ENCODE results near the gene PIM3. TPM values are rescaled to one million over a fixed set of nuclear protein-coding genes. Genes with fewer than 3 reads are reported as not detected.

The PIM3 gene
- total and polyA plus RNA-seq, 2 of the 8 experiments (the other 6 are each of a cell fraction or from before 2014, with no cell fraction given): 22.6 to 30.0 TPM

DNA sequence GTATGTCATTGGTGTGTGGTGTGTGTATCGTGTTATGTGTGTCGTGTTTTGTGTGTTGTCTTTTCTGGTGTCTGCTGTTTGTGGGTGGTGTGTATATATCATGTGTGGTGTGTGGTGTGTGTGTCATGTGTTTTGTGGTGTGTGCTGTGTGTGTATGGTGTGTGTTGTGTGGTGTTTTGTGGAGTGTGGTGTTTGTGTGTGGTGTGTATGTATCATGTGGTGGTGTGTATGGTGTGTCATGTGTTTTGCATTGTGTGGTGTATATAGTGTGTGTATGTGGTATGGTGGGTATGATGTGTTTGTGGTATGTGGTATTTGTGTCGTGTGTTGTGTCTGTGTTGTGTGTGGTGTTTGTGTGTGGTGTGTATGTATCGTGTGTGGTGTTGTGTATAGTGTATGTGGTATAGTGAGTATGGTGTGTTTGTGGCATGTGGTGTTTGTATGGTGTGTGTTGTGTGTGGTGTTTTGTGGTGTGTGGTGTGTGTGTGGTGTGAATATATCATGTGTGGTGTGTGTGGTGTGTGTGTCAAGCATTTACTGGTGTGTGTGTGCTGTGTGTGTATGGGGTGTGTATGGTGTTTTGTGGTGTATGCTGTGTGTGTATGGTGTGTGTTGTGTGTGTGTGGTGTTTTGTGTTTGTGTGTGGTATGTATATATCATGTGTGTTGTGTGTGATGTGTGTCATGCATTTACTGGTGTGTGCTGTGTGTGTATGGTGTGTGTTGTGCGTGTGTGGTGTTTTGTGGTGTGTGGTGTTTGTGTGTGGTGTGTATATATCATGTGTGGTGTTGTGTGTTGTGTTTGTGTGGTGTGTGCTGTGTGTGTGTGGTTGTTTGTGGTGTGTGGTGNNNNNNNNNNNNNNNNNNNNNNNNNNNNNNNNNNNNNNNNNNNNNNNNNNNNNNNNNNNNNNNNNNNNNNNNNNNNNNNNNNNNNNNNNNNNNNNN lies 12.7 kb downstream of the PIM3 start:
- peak overlapping the region; percentile 29; the same call in 1 of the 2 replicates for H2BK12ac ChIP-seq (ENCODE audit: low read depth, low read length)
- peak overlapping the region; percentile 99 for H3K23ac ChIP-seq (ENCODE audit: insufficient read length)
- WGBS, 2 experiments (ENCODE audit: extremely low coverage in 1 of 2, insufficient coverage in 1 of 2, insufficient read length in 1 of 2, insufficient replicate concordance in 2 of 2, low coverage in 1 of 2, low lambda C conversion rate in 2 of 2, missing lambda C conversion rate in 1 of 2): 81 to 100% methylated on average over 2 to 5 of the region's 5 CpGs
- H3K27me3 ChIP-seq (replicated peaks in 1 of 4; ENCODE audit: control insufficient read depth in 3 of 4, extremely low read depth in 1 of 4, insufficient read depth in 3 of 4, low read length in 3 of 4): peaks cover 6 to 33% (median 24%) of the 10 kb centered on the region in 4 experiments
- H3K18ac ChIP-seq (ENCODE audit: extremely low read depth, low read length): no peak overlapping the region
- peak overlapping the region; percentile 47 for H2AK5ac ChIP-seq (ENCODE audit: low read depth, low read length)
- H4K5ac ChIP-seq (ENCODE audit: insufficient read length, low read depth, low read length): no peak overlapping the region
- peak overlapping the region; percentile 43 for H2BK120ac ChIP-seq (replicated peaks; ENCODE audit: low read depth, low read length)
- no peak overlapping the region for H3K27ac ChIP-seq (ENCODE audit: low read depth, low read length)
- no peak overlapping the region for H2BK5ac ChIP-seq (ENCODE audit: low read depth, low read length)
- H3K79me2 ChIP-seq (ENCODE audit: control insufficient read depth in 1 of 2, insufficient read depth in 2 of 2, low read length in 2 of 2): no peaks in the 10 kb centered on the region
- H3K9me3 ChIP-seq (ENCODE audit: insufficient read depth in 2 of 2, low read depth in 1 of 2, low read length in 1 of 2): no peaks in the 10 kb centered on the region
- no peak overlapping the region for H2BK20ac ChIP-seq (ENCODE audit: low read length)
- H3K36me3 ChIP-seq (ENCODE audit: control insufficient read depth in 2 of 4, insufficient read depth in 4 of 4, low read length in 3 of 4): no peaks in the 10 kb centered on the region; a peak in 1 of 8 replicates
- 0 out of 2 replicates have a peak overlapping the region, but pooled peaks have one; percentile 28 for H4K8ac ChIP-seq (ENCODE audit: extremely low read depth, insufficient read depth, low read length)
- no peak overlapping the region for H3K14ac ChIP-seq (ENCODE audit: insufficient read length)
- H2BK15ac ChIP-seq (ENCODE audit: low read length): peak overlapping the region; percentile 37
- CTCF ChIA-PET (ENCODE audit: partially characterized antibody): no interaction called here
- H3K4me3 ChIP-seq (ENCODE audit: extremely low read depth in 1 of 4, insufficient read depth in 2 of 4, low read depth in 3 of 4, low read length in 4 of 4): no peak overlapping the region
- H3K23me2 ChIP-seq (ENCODE audit: low read depth, low read length): peaks cover 24% of the 10 kb centered on the region
- H3K9ac ChIP-seq (replicated peaks in 1 of 4; ENCODE audit: extremely low read depth in 1 of 4, low read depth in 3 of 4, low read length in 3 of 4): peak overlapping the region in 1 of 4 experiments; percentile 54; a peak in 1 of 7 replicates
- H3K4ac ChIP-seq (replicated peaks; ENCODE audit: insufficient read length, low read depth, low read length): peak overlapping the region; percentile 53
- H3K79me1 ChIP-seq (ENCODE audit: low read depth, low read length): peaks cover 6% of the 10 kb centered on the region
- H2AFZ ChIP-seq (ENCODE audit: low read length): no peak overlapping the region
- H3K4me2 ChIP-seq (ENCODE audit: insufficient read depth in 1 of 2, low read depth in 2 of 2, low read length in 2 of 2): no peak overlapping the region
- H3K56ac ChIP-seq (replicated peaks; ENCODE audit: insufficient read length, low read depth, low read length): peak overlapping the region; percentile 100
- peaks cover 0 to 12% (median 6%) of the 10 kb centered on the region in 4 experiments; a peak in 4 of 7 replicates for H3K4me1 ChIP-seq (replicated peaks in 1 of 4; ENCODE audit: control insufficient read depth in 3 of 4, insufficient read depth in 4 of 4, low read length in 3 of 4)
- FAIRE-seq: no peak
- POLR2A ChIA-PET (ENCODE audit: partially characterized antibody): no interaction called here
- H4K91ac ChIP-seq (replicated peaks; ENCODE audit: insufficient read length, low read length): no peak overlapping the region
- no peak for DNase-seq (ENCODE audit: low read depth in 1 of 2, low spot score in 2 of 2)
- peaks cover 0 to 15% of the 10 kb centered on the region in 2 experiments for H4K20me1 ChIP-seq (replicated peaks in 1 of 2; ENCODE audit: control insufficient read depth in 1 of 2, insufficient read depth in 2 of 2, low read length in 2 of 2)
- TF ChIP-seq SP2 (IDR thresholded peaks at IDR 0.05; ENCODE audit: low read length) (no peak), YY1 (IDR thresholded peaks at IDR 0.05; ENCODE audit: low read depth, low read length) (no peak), ASH2L (IDR thresholded peaks at IDR 0.05; ENCODE audit: low read length) (no peak), POU5F1 (IDR thresholded peaks at IDR 0.05; ENCODE audit: low read depth, low read length) (no peak), KDM4A (IDR thresholded peaks at IDR 0.05; ENCODE audit: low read depth, low read length, severe bottlenecking) (no peak), PHF8 (conservative IDR thresholded peaks at IDR 0.05; ENCODE audit: low read depth, low read length) (no peak), SP1 (IDR thresholded peaks at IDR 0.05; ENCODE audit: low read depth, low read length) (no peak)
- TF ChIP-seq, protein P1, sequence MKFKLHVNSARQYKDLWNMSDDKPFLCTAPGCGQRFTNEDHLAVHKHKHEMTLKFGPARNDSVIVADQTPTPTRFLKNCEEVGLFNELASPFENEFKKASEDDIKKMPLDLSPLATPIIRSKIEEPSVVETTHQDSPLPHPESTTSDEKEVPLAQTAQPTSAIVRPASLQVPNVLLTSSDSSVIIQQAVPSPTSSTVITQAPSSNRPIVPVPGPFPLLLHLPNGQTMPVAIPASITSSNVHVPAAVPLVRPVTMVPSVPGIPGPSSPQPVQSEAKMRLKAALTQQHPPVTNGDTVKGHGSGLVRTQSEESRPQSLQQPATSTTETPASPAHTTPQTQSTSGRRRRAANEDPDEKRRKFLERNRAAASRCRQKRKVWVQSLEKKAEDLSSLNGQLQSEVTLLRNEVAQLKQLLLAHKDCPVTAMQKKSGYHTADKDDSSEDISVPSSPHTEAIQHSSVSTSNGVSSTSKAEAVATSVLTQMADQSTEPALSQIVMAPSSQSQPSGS (IDR thresholded peaks at IDR 0.05; ENCODE audit: low read length): no peak
- TF ChIP-seq, protein P2, sequence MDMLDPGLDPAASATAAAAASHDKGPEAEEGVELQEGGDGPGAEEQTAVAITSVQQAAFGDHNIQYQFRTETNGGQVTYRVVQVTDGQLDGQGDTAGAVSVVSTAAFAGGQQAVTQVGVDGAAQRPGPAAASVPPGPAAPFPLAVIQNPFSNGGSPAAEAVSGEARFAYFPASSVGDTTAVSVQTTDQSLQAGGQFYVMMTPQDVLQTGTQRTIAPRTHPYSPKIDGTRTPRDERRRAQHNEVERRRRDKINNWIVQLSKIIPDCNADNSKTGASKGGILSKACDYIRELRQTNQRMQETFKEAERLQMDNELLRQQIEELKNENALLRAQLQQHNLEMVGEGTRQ (IDR thresholded peaks at IDR 0.05; ENCODE audit: low read length): no peak

Data from H1 (cell line).